ENCODE measurements around the gene FAM193B.

FAM193B gene

GRCh38 chr5:177594071-177594470 is 39.7 kb upstream of the FAM193B start:
- H3K9me3 ChIP-seq (ENCODE audit: control extremely low read depth in 1 of 5, control insufficient read depth in 4 of 5, insufficient read depth in 2 of 5, low read depth in 1 of 5, low read length in 4 of 5), result no peaks in the 10 kb centered on the region
- DNase-seq, result no peak
- peaks cover 3 to 23% (median 15%) of the 10 kb centered on the region in 4 experiments for H3K4me1 ChIP-seq (ENCODE audit: control extremely low read depth in 1 of 4, control insufficient read depth in 4 of 4, insufficient read depth in 4 of 4, low read length in 3 of 4)
- peaks cover 8 to 37% (median 32%) of the 10 kb centered on the region in 4 experiments for H3K36me3 ChIP-seq (ENCODE audit: control insufficient read depth in 4 of 4, insufficient read depth in 4 of 4, low read length in 3 of 4)
- POLR2A ChIA-PET, result no interaction called here
- H3K27me3 ChIP-seq (replicated peaks in 2 of 5; ENCODE audit: control insufficient read depth in 4 of 5, insufficient read depth in 5 of 5, low read length in 4 of 5), result peaks cover 0 to 11% (median 3%) of the 10 kb centered on the region in 5 experiments
- no peak overlapping the region for H3K4me3 ChIP-seq (ENCODE audit: control insufficient read depth in 1 of 7, extremely low read depth in 1 of 7, insufficient read depth in 4 of 7, low read depth in 2 of 7, low read length in 6 of 7)
- CTCF ChIA-PET, result interaction anchor here (1.1 to 2.5 kb wide), 3 partner anchors 8 to 93 kb away, joined by 3 to 16 read pairs (median 4); no protein-coding TSS in a partner anchor
- no peak overlapping the region for H3K27ac ChIP-seq (ENCODE audit: insufficient read depth in 1 of 2, low read depth in 1 of 2, low read length in 2 of 2, poor library complexity in 1 of 2, severe bottlenecking in 2 of 2)
- 95% methylated on average over 5 of the region's 8 CpGs for WGBS (ENCODE audit: insufficient coverage)

GRCh38 chr5:177593511-177593910 is 39.1 kb upstream of the FAM193B start:
- no peak overlapping the region for H3K27ac ChIP-seq (ENCODE audit: insufficient read depth in 1 of 2, low read depth in 1 of 2, low read length in 2 of 2, poor library complexity in 1 of 2, severe bottlenecking in 2 of 2)
- peaks cover 0 to 19% (median 14%) of the 10 kb centered on the region in 4 experiments for H3K4me1 ChIP-seq (ENCODE audit: control extremely low read depth in 1 of 4, control insufficient read depth in 4 of 4, insufficient read depth in 4 of 4, low read length in 3 of 4)
- peaks cover 0 to 11% (median 3%) of the 10 kb centered on the region in 5 experiments for H3K27me3 ChIP-seq (replicated peaks in 2 of 5; ENCODE audit: control insufficient read depth in 4 of 5, insufficient read depth in 5 of 5, low read length in 4 of 5)
- 100% methylated on average over 3 of the region's 3 CpGs for WGBS (ENCODE audit: insufficient coverage)
- H3K4me3 ChIP-seq (ENCODE audit: control insufficient read depth in 1 of 7, extremely low read depth in 1 of 7, insufficient read depth in 4 of 7, low read depth in 2 of 7, low read length in 6 of 7), result no peak overlapping the region
- H3K9me3 ChIP-seq (ENCODE audit: control extremely low read depth in 1 of 5, control insufficient read depth in 4 of 5, insufficient read depth in 2 of 5, low read depth in 1 of 5, low read length in 4 of 5), result no peaks in the 10 kb centered on the region
- no peak for DNase-seq
- ChIA-PET POLR2A (no interaction called here), CTCF (interaction anchor here (1.1 to 2.5 kb wide), 3 partner anchors 9 to 92 kb away, joined by 3 to 16 read pairs (median 4); no protein-coding TSS in a partner anchor)
- H3K36me3 ChIP-seq (ENCODE audit: control insufficient read depth in 4 of 4, insufficient read depth in 4 of 4, low read length in 3 of 4), result peaks cover 8 to 37% (median 32%) of the 10 kb centered on the region in 4 experiments

- no peak for DNase-seq
- peaks cover 0 to 11% (median 3%) of the 10 kb centered on the region in 5 experiments for H3K27me3 ChIP-seq (replicated peaks in 2 of 5; ENCODE audit: control insufficient read depth in 4 of 5, insufficient read depth in 5 of 5, low read length in 4 of 5)
- ChIA-PET CTCF (interaction anchor here (1.1 to 2.5 kb wide), 3 partner anchors 9 to 92 kb away, joined by 4 to 16 read pairs (median 4); no protein-coding TSS in a partner anchor), POLR2A (interaction anchor here (0.9 kb wide), 1 partner anchor 83 kb away, joined by 3 read pairs; the partner anchor contains the start of gene DOK3)
- H3K4me1 ChIP-seq (ENCODE audit: control extremely low read depth in 1 of 4, control insufficient read depth in 4 of 4, insufficient read depth in 4 of 4, low read length in 3 of 4), result peaks cover 0 to 18% (median 13%) of the 10 kb centered on the region in 4 experiments
- peaks cover 8 to 37% (median 32%) of the 10 kb centered on the region in 4 experiments for H3K36me3 ChIP-seq (ENCODE audit: control insufficient read depth in 4 of 4, insufficient read depth in 4 of 4, low read length in 3 of 4)
- H3K9me3 ChIP-seq (ENCODE audit: control extremely low read depth in 1 of 5, control insufficient read depth in 4 of 5, insufficient read depth in 2 of 5, low read depth in 1 of 5, low read length in 4 of 5), result no peaks in the 10 kb centered on the region
- WGBS (ENCODE audit: insufficient coverage), result 86% methylated on average over 5 of the region's 13 CpGs
- peak overlapping the region in 1 of 2 experiments; percentile 88 for H3K27ac ChIP-seq (ENCODE audit: insufficient read depth in 1 of 2, low read depth in 1 of 2, low read length in 2 of 2, poor library complexity in 1 of 2, severe bottlenecking in 2 of 2)
- H3K4me3 ChIP-seq (ENCODE audit: control insufficient read depth in 1 of 7, extremely low read depth in 1 of 7, insufficient read depth in 4 of 7, low read depth in 2 of 7, low read length in 6 of 7), result peak overlapping the region in 6 of 7 experiments; percentile 88 to 96 (median 91)
These were observed 38.5 kb upstream of the FAM193B start for GRCh38 chr5:177592905-177593304.

GRCh38 chr5:177592010-177592834 is 37.9 kb upstream of the FAM193B start, which contains the start of gene TMED9:
TSS of gene TMED9 (plus strand) at chr5:177592203. CDS start at chr5:177592215, 12 bp downstream.
- under 1% methylated on average over 56 of the region's 71 CpGs for WGBS (ENCODE audit: insufficient coverage)
- ChIA-PET POLR2A (interaction anchor here (0.9 kb wide), 1 partner anchor 83 kb away, joined by 3 read pairs; the partner anchor contains the start of gene DOK3), CTCF (interaction anchor here (0.8 to 2.5 kb wide), 3 partner anchors 10 to 94 kb away, joined by 3 to 16 read pairs (median 4); no protein-coding TSS in a partner anchor)
- Histone ChIP-seq H3K9me3 (ENCODE audit: control extremely low read depth in 1 of 5, control insufficient read depth in 4 of 5, insufficient read depth in 2 of 5, low read depth in 1 of 5, low read length in 4 of 5) (no peaks in the 10 kb centered on the region), H3K36me3 (ENCODE audit: control insufficient read depth in 4 of 4, insufficient read depth in 4 of 4, low read length in 3 of 4) (peaks cover 8 to 37% (median 32%) of the 10 kb centered on the region in 4 experiments), H3K27me3 (replicated peaks in 2 of 5; ENCODE audit: control insufficient read depth in 4 of 5, insufficient read depth in 5 of 5, low read length in 4 of 5) (peaks cover 0 to 11% (median 3%) of the 10 kb centered on the region in 5 experiments), H3K27ac (ENCODE audit: insufficient read depth in 1 of 2, low read depth in 1 of 2, low read length in 2 of 2, poor library complexity in 1 of 2, severe bottlenecking in 2 of 2) (peak within 1 kb of the TSS; percentile 64 to 88), H3K4me1 (ENCODE audit: control extremely low read depth in 1 of 4, control insufficient read depth in 4 of 4, insufficient read depth in 4 of 4, low read length in 3 of 4) (peaks cover 0 to 18% (median 13%) of the 10 kb centered on the region in 4 experiments), H3K4me3 (ENCODE audit: control insufficient read depth in 1 of 7, extremely low read depth in 1 of 7, insufficient read depth in 4 of 7, low read depth in 2 of 7, low read length in 6 of 7) (peak within 1 kb of the TSS; percentile 88 to 96 (median 91))
- DNase-seq, result peak; percentile 76 to 90 (median 86)

GRCh38 chr5:177591690-177592009 is 37.3 kb upstream of the FAM193B start:
- 27% methylated on average over 8 of the region's 8 CpGs for WGBS (ENCODE audit: insufficient coverage)

GRCh38 chr5:177590406-177590805 is 36.0 kb upstream of the FAM193B start:
- DNase-seq, result no peak
- H3K27ac ChIP-seq (ENCODE audit: insufficient read depth in 1 of 2, low read depth in 1 of 2, low read length in 2 of 2, poor library complexity in 1 of 2, severe bottlenecking in 2 of 2), result no peak overlapping the region
- H3K4me1 ChIP-seq (ENCODE audit: control extremely low read depth in 1 of 4, control insufficient read depth in 4 of 4, insufficient read depth in 4 of 4, low read length in 3 of 4), result peaks cover 0 to 16% (median 12%) of the 10 kb centered on the region in 4 experiments
- peaks cover 0 to 11% (median 3%) of the 10 kb centered on the region in 5 experiments for H3K27me3 ChIP-seq (replicated peaks in 2 of 5; ENCODE audit: control insufficient read depth in 4 of 5, insufficient read depth in 5 of 5, low read length in 4 of 5)
- 100% methylated on average over 1 of the region's 1 CpG for WGBS (ENCODE audit: insufficient coverage)
- H3K9me3 ChIP-seq (ENCODE audit: control extremely low read depth in 1 of 5, control insufficient read depth in 4 of 5, insufficient read depth in 2 of 5, low read depth in 1 of 5, low read length in 4 of 5), result no peaks in the 10 kb centered on the region
- CTCF ChIA-PET, result no interaction called here
- H3K36me3 ChIP-seq (ENCODE audit: control insufficient read depth in 4 of 4, insufficient read depth in 4 of 4, low read length in 3 of 4), result peaks cover 3 to 22% (median 20%) of the 10 kb centered on the region in 4 experiments
- POLR2A ChIA-PET, result no interaction called here
- no peak overlapping the region for H3K4me3 ChIP-seq (ENCODE audit: control insufficient read depth in 1 of 7, extremely low read depth in 1 of 7, insufficient read depth in 4 of 7, low read depth in 2 of 7, low read length in 6 of 7)

More at GRCh38 chr5:177591690-177592009, 37.3 kb upstream of the FAM193B start:
- Histone ChIP-seq H3K4me1 (ENCODE audit: control extremely low read depth in 1 of 4, control insufficient read depth in 4 of 4, insufficient read depth in 4 of 4, low read length in 3 of 4) (peaks cover 0 to 18% (median 13%) of the 10 kb centered on the region in 4 experiments), H3K4me3 (ENCODE audit: control insufficient read depth in 1 of 7, extremely low read depth in 1 of 7, insufficient read depth in 4 of 7, low read depth in 2 of 7, low read length in 6 of 7) (peak overlapping the region; percentile 88 to 96 (median 91)), H3K36me3 (ENCODE audit: control insufficient read depth in 4 of 4, insufficient read depth in 4 of 4, low read length in 3 of 4) (peaks cover 8 to 35% (median 31%) of the 10 kb centered on the region in 4 experiments), H3K9me3 (ENCODE audit: control extremely low read depth in 1 of 5, control insufficient read depth in 4 of 5, insufficient read depth in 2 of 5, low read depth in 1 of 5, low read length in 4 of 5) (no peaks in the 10 kb centered on the region), H3K27me3 (replicated peaks in 2 of 5; ENCODE audit: control insufficient read depth in 4 of 5, insufficient read depth in 5 of 5, low read length in 4 of 5) (peaks cover 0 to 11% (median 3%) of the 10 kb centered on the region in 5 experiments), H3K27ac (ENCODE audit: insufficient read depth in 1 of 2, low read depth in 1 of 2, low read length in 2 of 2, poor library complexity in 1 of 2, severe bottlenecking in 2 of 2) (peak overlapping the region in 1 of 2 experiments; percentile 88)
- DNase-seq, result no peak
- CTCF ChIA-PET, result interaction anchor here (0.8 to 1.2 kb wide), 2 partner anchors 16 to 93 kb away, joined by 3 to 4 read pairs; no protein-coding TSS in a partner anchor
- POLR2A ChIA-PET, result no interaction called here
